WERI-Rb-1 (cell line): ENCODE results near the gene TINCR.

ENCODE experiments used
- DNase-seq: peaks from one replicate; pipeline ENCODE4 v3.0.0-alpha.2; 2020
- H3K27ac ChIP-seq: fragments of 250-450 bp; sonication (Bioruptor Pico); 2 replicates; pipeline ENCODE4 v1.5.1; 2020; ENCODE audit warnings: mild to moderate bottlenecking, moderate library complexity
- H3K27me3 ChIP-seq: fragments of 250-450 bp; sonication (Bioruptor Pico); 2 replicates; pipeline ENCODE4 v1.5.1; 2021; ENCODE audit warnings: mild to moderate bottlenecking, low read depth, moderate library complexity; ENCODE audit not compliant: insufficient read depth, severe bottlenecking
- H3K36me3 ChIP-seq: fragments of 250-450 bp; sonication (Bioruptor Pico); 2 replicates; pipeline ENCODE4 v1.5.1; 2020; ENCODE audit warnings: mild to moderate bottlenecking, moderate library complexity
- H3K4me3 ChIP-seq: 2 replicates; pipeline ENCODE4 v1.5.1; 2011; ENCODE audit warnings: low read depth, mild to moderate bottlenecking, control low read depth, low read length
- H3K9me3 ChIP-seq: fragments of 250-450 bp; sonication (Bioruptor Pico); 2 replicates; pipeline ENCODE4 v1.5.1; 2021; ENCODE audit warnings: mild to moderate bottlenecking, moderate library complexity; ENCODE audit not compliant: severe bottlenecking
- CTCF ChIP-seq: IDR thresholded peaks from 2 replicates; pipeline ENCODE4 v1.5.1; 2011; ENCODE audit warnings: low read depth, mild to moderate bottlenecking, control low read depth, inconsistent platforms, low read length

Gene TINCR

GRCh38 chr19:5533257-5533656 is 34.5 kb downstream of the TINCR start:
- no peak for DNase-seq
- Histone ChIP-seq H3K36me3 (no peaks in the 10 kb centered on the region), H3K4me3 (no peak overlapping the region), H3K27me3 (no peaks in the 10 kb centered on the region), H3K9me3 (peaks cover 12% of the 10 kb centered on the region), H3K27ac (no peak overlapping the region)
- no peak for TF ChIP-seq CTCF

GRCh38 chr19:5530701-5531100 is 37.1 kb downstream of the TINCR start:
- Histone ChIP-seq H3K27ac (no peak overlapping the region), H3K36me3 (no peaks in the 10 kb centered on the region), H3K27me3 (no peaks in the 10 kb centered on the region), H3K9me3 (peaks cover 12% of the 10 kb centered on the region), H3K4me3 (no peak overlapping the region)
- no peak for TF ChIP-seq CTCF
- no peak for DNase-seq

- TF ChIP-seq CTCF, result no peak
- no peaks in the 10 kb centered on the region for H3K27me3 ChIP-seq
- H3K27ac ChIP-seq, result no peak overlapping the region
- H3K4me3 ChIP-seq, result no peak overlapping the region
- H3K36me3 ChIP-seq, result no peaks in the 10 kb centered on the region
- no peaks in the 10 kb centered on the region for H3K9me3 ChIP-seq
- DNase-seq, result no peak
Observed at GRCh38 chr19:5526691-5527090, 41.1 kb downstream of the TINCR start.

- no peak overlapping the region for H3K27ac ChIP-seq
- H3K27me3 ChIP-seq, result no peaks in the 10 kb centered on the region
- DNase-seq, result no peak
- peaks cover 6% of the 10 kb centered on the region for H3K9me3 ChIP-seq
- TF ChIP-seq CTCF, result no peak
- H3K4me3 ChIP-seq, result no peak overlapping the region
- H3K36me3 ChIP-seq, result no peaks in the 10 kb centered on the region
Observed at GRCh38 chr19:5524081-5524480, 43.7 kb downstream of the TINCR start.

- Histone ChIP-seq H3K4me3 (no peak overlapping the region), H3K27ac (no peak overlapping the region), H3K27me3 (no peaks in the 10 kb centered on the region), H3K36me3 (no peaks in the 10 kb centered on the region), H3K9me3 (peaks cover 6% of the 10 kb centered on the region)
- no peak for DNase-seq
- no peak for TF ChIP-seq CTCF
Observed at GRCh38 chr19:5522106-5522505, 45.6 kb downstream of the TINCR start.

GRCh38 chr19:5520501-5520900 is 47.3 kb downstream of the TINCR start:
- DNase-seq, result no peak
- Histone ChIP-seq H3K4me3 (no peak overlapping the region), H3K9me3 (peaks cover 19% of the 10 kb centered on the region), H3K36me3 (no peaks in the 10 kb centered on the region), H3K27me3 (no peaks in the 10 kb centered on the region), H3K27ac (no peak overlapping the region)
- no peak for TF ChIP-seq CTCF
